Astrocyte of the spinal cord (primary cell): Measurements from ENCODE around the gene DNAH10.

ENCODE experiments used
- DNase-seq: peaks from one replicate; pipeline ENCODE4 v3.0.0; 2011; ENCODE audit warnings: low read depth, low spot score
- H3K4me3 ChIP-seq: 2 replicates; pipeline ENCODE4 v1.5.1; 2011; ENCODE audit warnings: low read depth, mild to moderate bottlenecking, low read length, moderate library complexity
- CTCF ChIP-seq: IDR thresholded peaks from 2 replicates; pipeline ENCODE4 v1.5.1; 2012; ENCODE audit warnings: low read depth, mild to moderate bottlenecking, low read length, inconsistent platforms
- in situ Hi-C: cut with HindIII; loops from 2 replicates; pipeline ENCODE4 v1.10.0; 2017; ENCODE audit warnings: low sequenced_read_pairs

Gene DNAH10

GRCh38 chr12:123937707-123938591 lies 175.8 kb downstream of the DNAH10 start:
- no peak for TF ChIP-seq CTCF
- in situ Hi-C loops, result no loop called here
- H3K4me3 ChIP-seq, result no peak overlapping the region
- no peak for DNase-seq

- H3K4me3 ChIP-seq, result no peak overlapping the region
- DNase-seq, result no peak
- TF ChIP-seq CTCF, result peak; percentile 48
- in situ Hi-C loops, result no loop called here
Measured at GRCh38 chr12:123938679-123939480, 176.8 kb downstream of the DNAH10 start.

GRCh38 chr12:123939716-123940626 lies 177.9 kb downstream of the DNAH10 start:
- no peak for TF ChIP-seq CTCF
- DNase-seq, result no peak
- in situ Hi-C loops, result no loop called here
- no peak overlapping the region for H3K4me3 ChIP-seq

- no peak for TF ChIP-seq CTCF
- DNase-seq, result no peak
- in situ Hi-C loops, result no loop called here
- no peak overlapping the region for H3K4me3 ChIP-seq
Measured at GRCh38 chr12:123940627-123940966, 178.5 kb downstream of the DNAH10 start.

GRCh38 chr12:123941000-123941399 lies 178.9 kb downstream of the DNAH10 start:
- no peak for TF ChIP-seq CTCF
- no peak overlapping the region for H3K4me3 ChIP-seq
- no peak for DNase-seq
- in situ Hi-C loops, result no loop called here

- in situ Hi-C loops, result no loop called here
- H3K4me3 ChIP-seq, result no peak overlapping the region
- DNase-seq, result no peak
- TF ChIP-seq CTCF, result no peak
Measured at GRCh38 chr12:123941624-123942237, 179.6 kb downstream of the DNAH10 start.
